Hematopoietic multipotent progenitor cell (in vitro differentiated cells): ENCODE data around the gene KCP. TPM values are rescaled to one million over a fixed set of nuclear protein-coding genes. Genes with fewer than 3 reads are reported as not detected.

Experiments used
- DNase-seq, 3 donors: peaks; one replicate each; pipeline ENCODE4 v3.0.0-alpha.2; 2011 to 2015; ENCODE audit warnings: low read depth in 2 of 3, low spot score in 2 of 3
- total RNA-seq: library from RNA; depleted of rRNA; stranded (reverse); fragments of >200 nt; gene quantifications from one replicate; pipeline ENCODE4 v1.2.3, GENCODE V29; 2012

Gene KCP
- total RNA-seq, 1 donor = under 0.01 TPM

GRCh38 chr7:128939075-128939860 is 28.8 kb upstream of the KCP start:
- DNase-seq = peak in 1 of 3 donors; percentile 26

- peak in 1 of 3 donors; percentile 25 for DNase-seq
These were observed 28.1 kb upstream of the KCP start for GRCh38 chr7:128938544-128939074.

- DNase-seq = peak in 2 of 3 donors; percentile 35 to 41
These were observed 27.4 kb upstream of the KCP start, which contains the start of gene IRF5 for GRCh38 chr7:128937647-128938543. Gene IRF5 (plus strand): TSS chr7:128937927. CDS start chr7:128942082, 4,155 bp downstream.

- DNase-seq = no peak
These were observed 26.8 kb upstream of the KCP start for GRCh38 chr7:128937271-128937646.

- no peak for DNase-seq
These were observed 26.3 kb upstream of the KCP start for GRCh38 chr7:128936798-128937197.

GRCh38 chr7:128935342-128935730 is 24.8 kb upstream of the KCP start:
- no peak for DNase-seq

GRCh38 chr7:128934361-128935341 is 24.1 kb upstream of the KCP start:
- peak in 2 of 3 donors; percentile 26 to 48 for DNase-seq

GRCh38 chr7:128933180-128933891 is 22.8 kb upstream of the KCP start:
- peak in 2 of 3 donors; percentile 48 to 56 for DNase-seq

GRCh38 chr7:128932862-128933179 is 22.3 kb upstream of the KCP start:
- DNase-seq = no peak

GRCh38 chr7:128931965-128932861 is 21.7 kb upstream of the KCP start:
- DNase-seq = no peak

GRCh38 chr7:128931190-128931798 is 20.8 kb upstream of the KCP start:
- DNase-seq = no peak

- no peak for DNase-seq
These were observed 18.6 kb upstream of the KCP start for GRCh38 chr7:128928882-128929788.

GRCh38 chr7:128928159-128928813 is 17.8 kb upstream of the KCP start:
- no peak for DNase-seq

- DNase-seq = no peak
These were observed 14.4 kb upstream of the KCP start for GRCh38 chr7:128924707-128925588.

- no peak for DNase-seq
These were observed 12.9 kb upstream of the KCP start for GRCh38 chr7:128923411-128923800.
